SJSA1 (cell line): ENCODE data around the gene TPP1. TPM values are rescaled to one million over a fixed set of nuclear protein-coding genes. Genes with fewer than 3 reads are reported as not detected.

ENCODE experiments used
- DNase-seq, 2 experiments: peaks; one replicate each; pipeline ENCODE4 v3.0.0-alpha.2; 2015 to 2020; ENCODE audit warnings: low spot score in 2 of 2, low read depth in 1 of 2
- H3K27ac ChIP-seq: fragments of 250-450 bp; sonication (Bioruptor Pico); 2 replicates; pipeline ENCODE4 v1.5.1; 2020; ENCODE audit warnings: mild to moderate bottlenecking, moderate library complexity
- H3K27me3 ChIP-seq: fragments of 250-450 bp; sonication (Bioruptor Pico); replicated peaks from 2 replicates; pipeline ENCODE4 v1.5.1; 2020; ENCODE audit warnings: mild to moderate bottlenecking, moderate library complexity
- H3K36me3 ChIP-seq: fragments of 250-450 bp; sonication (Bioruptor Pico); 2 replicates; pipeline ENCODE4 v1.5.1; 2020; ENCODE audit warnings: mild to moderate bottlenecking
- H3K4me1 ChIP-seq: fragments of 250-450 bp; sonication (Bioruptor Pico); replicated peaks from 2 replicates; pipeline ENCODE4 v1.6.1; 2021; ENCODE audit warnings: mild to moderate bottlenecking
- H3K4me3 ChIP-seq: fragments of 250-450 bp; sonication (Bioruptor Pico); 2 replicates; pipeline ENCODE4 v1.5.1; 2020; ENCODE audit warnings: mild to moderate bottlenecking
- H3K9me3 ChIP-seq: fragments of 250-450 bp; sonication (Bioruptor Pico); replicated peaks from 2 replicates; pipeline ENCODE4 v1.5.1; 2020; ENCODE audit warnings: mild to moderate bottlenecking
- total RNA-seq: library from RNA; depleted of rRNA; stranded (reverse); fragments of >200 nt; shearing (Covaris generic); gene quantifications from 2 replicates; pipeline ENCODE4 v1.2.3, GENCODE V29; 2014

TPP1 gene
- total RNA-seq, 1 experiment from 2014 or later = 6.8 TPM

DNA sequence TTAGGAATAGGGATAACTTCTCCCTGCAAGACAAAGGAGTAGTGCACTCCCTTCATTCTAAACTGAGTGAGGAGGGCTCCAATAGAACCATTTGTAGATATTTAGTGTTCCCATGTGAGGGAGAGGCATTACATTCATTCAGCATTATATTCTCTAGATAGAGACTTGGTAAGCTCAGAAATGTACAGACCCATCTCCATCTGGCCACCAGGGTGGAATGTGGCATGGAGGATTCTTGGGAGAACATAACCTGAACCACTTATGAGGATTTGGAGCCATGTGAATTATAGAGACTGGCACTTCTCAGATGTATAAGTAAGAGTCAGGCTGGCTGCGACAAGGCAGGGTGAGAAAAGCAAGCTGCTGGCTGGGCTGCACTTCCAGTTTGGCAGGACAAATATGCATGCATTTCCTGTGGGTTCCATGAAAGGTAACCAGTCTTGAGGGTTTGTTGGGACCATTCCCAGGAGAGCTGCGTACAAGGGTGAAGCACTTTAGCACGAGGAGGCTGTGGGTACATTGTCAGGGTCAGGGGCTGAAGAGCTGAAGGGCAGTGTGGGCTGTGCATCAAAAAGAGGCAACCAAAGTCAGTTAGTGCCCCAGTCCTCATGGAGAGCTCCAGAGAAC is 25.0 kb downstream of the TPP1 start:
- no peak for DNase-seq
- H3K4me3 ChIP-seq = no peak overlapping the region
- H3K9me3 ChIP-seq = no peaks in the 10 kb centered on the region
- no peaks in the 10 kb centered on the region for H3K4me1 ChIP-seq
- peaks cover 11% of the 10 kb centered on the region for H3K36me3 ChIP-seq
- no peaks in the 10 kb centered on the region for H3K27me3 ChIP-seq
- H3K27ac ChIP-seq = no peak overlapping the region

DNA sequence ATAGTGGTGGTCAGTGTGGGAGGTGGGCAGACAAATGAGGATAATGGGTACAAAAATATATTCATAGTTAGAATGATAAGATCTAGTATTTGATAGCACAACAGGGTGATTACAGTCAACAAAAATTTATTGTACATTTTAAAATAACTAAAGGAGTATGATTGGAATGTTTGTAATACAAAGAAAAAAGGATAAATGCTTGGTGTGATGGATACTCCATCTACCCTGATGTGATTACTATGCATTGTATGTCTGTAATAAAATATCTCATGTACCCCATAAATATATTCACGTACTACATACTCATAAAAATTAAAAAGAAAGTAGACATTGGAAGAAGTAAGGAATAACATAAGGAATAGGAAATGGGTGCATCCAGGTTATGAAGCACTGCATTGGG is 31.2 kb downstream of the TPP1 start:
- Histone ChIP-seq H3K9me3 (no peaks in the 10 kb centered on the region), H3K36me3 (no peaks in the 10 kb centered on the region), H3K4me3 (no peak overlapping the region), H3K27ac (no peak overlapping the region), H3K4me1 (no peaks in the 10 kb centered on the region), H3K27me3 (no peaks in the 10 kb centered on the region)
- no peak for DNase-seq

DNA sequence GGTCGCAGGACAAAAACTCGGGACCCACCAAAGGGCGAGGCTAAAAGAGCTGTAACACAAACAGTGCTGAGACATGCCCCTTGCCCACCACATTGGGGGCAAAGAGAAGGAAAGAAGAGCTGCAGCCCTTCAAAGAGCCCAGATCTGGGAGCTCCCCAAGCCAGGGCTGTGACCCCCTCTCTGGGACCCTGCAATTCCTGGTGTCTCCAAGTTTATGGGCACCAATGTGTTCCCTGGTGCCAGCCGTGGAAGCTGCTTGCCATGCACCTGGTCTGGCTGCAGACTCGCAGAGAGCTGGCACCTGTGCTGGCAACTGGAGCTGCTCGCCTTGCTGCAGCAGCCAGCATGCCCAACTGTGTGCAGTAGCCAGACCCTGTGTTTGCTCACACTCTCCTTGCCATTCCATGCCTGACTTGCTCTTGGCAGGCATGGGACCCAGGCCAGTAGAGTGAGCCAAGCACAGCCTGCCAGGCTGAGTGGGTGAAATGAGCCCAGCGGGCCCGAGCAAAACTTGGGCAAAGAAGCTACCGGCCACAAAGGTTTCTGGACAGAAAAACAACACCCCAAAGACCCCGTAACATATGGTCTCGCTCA is 31.8 kb downstream of the TPP1 start:
- no peak overlapping the region for H3K4me3 ChIP-seq
- no peak for DNase-seq

DNA sequence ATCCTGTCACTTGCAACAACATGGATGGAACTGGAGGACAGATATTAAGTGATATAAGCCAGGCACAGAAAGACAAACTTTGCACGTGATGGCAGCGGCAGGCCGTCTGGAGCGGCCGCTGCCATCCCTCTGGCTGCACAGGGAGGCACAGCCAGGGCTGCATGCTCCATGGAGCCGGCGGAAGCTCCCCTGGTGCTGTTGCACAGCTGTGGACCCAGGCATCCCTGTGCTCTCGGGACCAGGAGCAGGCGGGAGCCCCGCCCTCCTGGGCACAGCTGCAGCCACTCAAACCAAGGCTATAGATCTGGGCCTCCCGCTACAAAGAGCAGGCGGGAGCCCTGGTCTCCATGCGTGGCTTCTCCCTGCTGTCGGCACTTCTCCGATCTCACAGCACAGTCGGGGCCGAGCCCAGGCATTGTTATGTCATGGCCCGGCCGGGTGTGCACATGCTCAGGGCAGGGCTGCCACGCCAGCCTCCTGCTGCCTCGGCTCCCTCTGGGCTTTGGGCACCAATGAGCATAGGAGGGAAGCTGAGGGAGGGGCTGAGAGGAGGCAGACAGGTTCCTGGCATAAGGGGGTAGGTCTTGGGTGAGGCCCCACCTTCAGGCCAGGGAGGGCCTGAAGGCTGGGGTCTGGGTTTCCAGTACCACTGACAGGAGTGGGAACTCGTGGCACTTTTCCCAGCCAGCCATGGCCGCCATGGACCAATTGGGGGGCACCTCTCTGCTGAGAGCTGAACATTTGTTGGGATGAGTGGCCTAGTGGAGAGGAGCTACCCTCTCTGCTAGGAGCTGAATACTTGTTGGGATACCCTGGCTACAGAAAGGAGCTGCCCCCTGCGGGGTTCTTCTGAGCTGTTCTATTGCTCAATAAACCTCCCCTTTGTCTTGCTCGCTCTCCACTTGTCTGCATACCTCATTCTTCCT is 32.5 kb downstream of the TPP1 start:
- Histone ChIP-seq H3K9me3 (no peaks in the 10 kb centered on the region), H3K4me1 (no peaks in the 10 kb centered on the region), H3K27ac (no peak overlapping the region), H3K4me3 (no peak overlapping the region), H3K27me3 (no peaks in the 10 kb centered on the region), H3K36me3 (no peaks in the 10 kb centered on the region)
- no peak for DNase-seq

More for the DNA sequence above, 31.8 kb downstream of the TPP1 start:
- H3K4me1 ChIP-seq = no peaks in the 10 kb centered on the region
- H3K27me3 ChIP-seq = no peaks in the 10 kb centered on the region
- no peak overlapping the region for H3K27ac ChIP-seq
- H3K36me3 ChIP-seq = no peaks in the 10 kb centered on the region
- H3K9me3 ChIP-seq = no peaks in the 10 kb centered on the region

DNA sequence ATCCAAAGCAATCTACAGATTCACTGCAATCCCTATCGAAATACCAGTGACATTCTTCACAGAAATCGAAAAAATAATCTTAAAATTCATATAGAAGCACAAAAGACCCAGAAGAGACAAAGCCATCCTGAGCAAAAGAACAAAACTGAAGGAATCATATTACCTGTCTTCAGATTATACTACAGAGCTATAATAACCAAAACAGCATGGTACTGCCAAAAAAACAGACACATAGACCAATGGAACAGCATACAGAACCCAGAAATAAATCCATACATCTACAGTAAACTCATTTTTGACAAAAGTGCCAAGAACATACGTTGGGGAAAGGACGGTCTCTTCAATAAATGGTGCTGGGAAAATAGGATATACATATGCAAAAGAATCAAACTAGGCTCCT is 34.7 kb downstream of the TPP1 start:
- DNase-seq = no peak
- Histone ChIP-seq H3K36me3 (no peaks in the 10 kb centered on the region), H3K4me1 (no peaks in the 10 kb centered on the region), H3K27me3 (no peaks in the 10 kb centered on the region), H3K9me3 (no peaks in the 10 kb centered on the region), H3K4me3 (no peak overlapping the region), H3K27ac (no peak overlapping the region)

DNA sequence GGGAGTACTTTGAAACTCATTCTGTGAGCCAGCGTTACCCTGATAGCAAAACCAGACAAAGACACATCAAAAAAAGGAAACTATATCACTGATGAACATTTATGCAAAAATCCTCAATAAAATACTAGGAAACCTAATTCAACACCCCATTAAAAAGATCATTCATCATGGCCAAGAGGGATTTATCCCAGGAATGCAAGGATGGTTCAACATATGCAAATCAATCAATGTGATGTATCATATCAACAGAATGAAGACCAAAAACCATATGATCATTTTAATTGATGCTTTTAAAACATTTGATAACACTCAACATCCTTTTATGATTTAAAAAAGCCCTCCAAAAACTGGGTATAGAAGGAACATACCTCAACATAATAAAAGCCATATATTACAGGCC is 35.6 kb downstream of the TPP1 start:
- no peaks in the 10 kb centered on the region for H3K4me1 ChIP-seq
- H3K27me3 ChIP-seq = no peaks in the 10 kb centered on the region
- H3K4me3 ChIP-seq = no peak overlapping the region
- H3K36me3 ChIP-seq = no peaks in the 10 kb centered on the region
- no peak for DNase-seq
- no peaks in the 10 kb centered on the region for H3K9me3 ChIP-seq
- no peak overlapping the region for H3K27ac ChIP-seq

DNA sequence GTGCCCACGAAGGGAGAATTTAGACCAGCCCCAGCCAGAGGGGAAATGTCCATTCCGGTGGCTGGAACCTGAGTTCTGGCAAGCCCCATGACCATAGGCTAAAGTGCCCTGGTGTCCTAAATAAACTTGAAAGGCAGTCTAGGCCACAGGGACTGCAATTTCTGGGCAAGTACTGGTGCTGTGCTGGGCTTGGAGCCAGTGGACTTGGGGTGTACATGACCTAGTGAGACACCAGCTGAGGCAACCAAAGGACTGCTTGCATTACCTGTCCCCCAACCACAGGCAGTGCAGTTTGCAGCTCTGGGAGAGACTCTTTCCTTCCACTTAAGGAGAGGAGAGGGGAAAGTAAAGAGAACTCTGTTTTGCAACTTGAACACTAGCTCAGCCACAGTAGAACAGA is 39.5 kb downstream of the TPP1 start:
- Histone ChIP-seq H3K36me3 (no peaks in the 10 kb centered on the region), H3K27ac (no peak overlapping the region), H3K4me3 (no peak overlapping the region), H3K9me3 (no peaks in the 10 kb centered on the region), H3K27me3 (no peaks in the 10 kb centered on the region), H3K4me1 (no peaks in the 10 kb centered on the region)
- DNase-seq = no peak

DNA sequence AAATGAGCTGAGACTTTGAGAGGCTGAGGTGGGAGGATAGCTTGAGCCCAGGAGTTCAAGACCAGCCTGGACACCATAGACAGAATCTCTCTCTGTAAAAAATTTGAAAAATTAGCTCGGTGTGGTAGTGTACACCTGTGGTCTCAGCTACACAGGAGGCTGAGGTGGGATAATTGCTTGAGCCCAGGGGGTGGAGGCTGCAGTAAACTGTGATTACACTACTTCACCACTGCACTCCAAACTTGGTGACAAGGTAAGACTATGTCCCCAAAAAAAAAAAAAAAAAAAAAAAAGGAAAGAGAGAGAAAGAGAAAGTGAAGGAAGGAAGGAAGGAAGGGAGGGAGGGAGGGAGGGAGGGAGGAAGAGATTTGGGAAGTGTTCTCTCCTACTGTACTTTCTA is 41.1 kb downstream of the TPP1 start:
- no peaks in the 10 kb centered on the region for H3K4me1 ChIP-seq
- H3K36me3 ChIP-seq = no peaks in the 10 kb centered on the region
- no peak overlapping the region for H3K27ac ChIP-seq
- no peaks in the 10 kb centered on the region for H3K27me3 ChIP-seq
- DNase-seq = no peak
- H3K9me3 ChIP-seq = no peaks in the 10 kb centered on the region
- H3K4me3 ChIP-seq = no peak overlapping the region

DNA sequence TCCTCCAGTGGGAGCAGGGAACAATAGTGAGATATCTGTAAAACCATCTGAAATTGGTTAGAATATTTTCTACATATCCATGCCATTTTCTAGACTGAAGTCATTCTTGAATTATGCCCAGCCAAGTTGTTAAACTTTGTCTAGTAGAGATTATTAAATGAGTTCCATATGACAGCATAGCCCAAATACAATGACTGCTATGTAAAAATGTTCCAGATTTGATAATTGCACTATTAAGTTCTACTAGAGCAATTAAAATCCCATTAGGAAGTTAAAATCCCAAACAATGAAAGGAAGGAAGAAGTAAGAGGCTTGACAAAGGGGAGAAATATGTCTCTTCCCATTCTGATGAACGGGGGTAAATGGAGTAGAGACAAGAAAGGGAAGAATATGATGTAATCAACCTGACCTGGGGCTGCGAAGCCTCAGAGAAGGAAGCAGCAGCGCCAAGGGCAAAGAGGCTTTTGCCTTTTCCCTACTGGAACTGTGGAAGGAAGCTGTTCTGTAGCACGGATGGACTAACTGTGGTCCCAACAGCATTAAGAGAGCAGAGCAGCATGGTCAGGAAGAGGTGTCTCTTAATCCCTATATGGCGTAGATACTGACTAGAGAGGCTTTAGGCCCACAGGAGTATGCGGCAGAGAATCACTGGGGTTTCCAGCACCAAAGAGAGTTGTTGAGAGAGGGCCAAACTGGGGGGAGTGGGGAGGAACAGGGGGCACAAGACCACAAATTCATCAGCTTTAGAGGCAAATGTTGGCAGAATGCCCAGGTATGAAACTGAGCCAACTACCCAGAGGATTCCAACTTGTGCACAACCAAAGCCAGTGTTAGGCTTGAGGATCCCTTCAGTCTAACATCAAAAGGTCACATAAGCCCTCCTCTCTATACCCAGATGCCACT is 42.5 kb downstream of the TPP1 start:
- Histone ChIP-seq H3K9me3 (no peaks in the 10 kb centered on the region), H3K27me3 (no peaks in the 10 kb centered on the region), H3K27ac (no peak overlapping the region), H3K36me3 (no peaks in the 10 kb centered on the region), H3K4me3 (no peak overlapping the region), H3K4me1 (no peaks in the 10 kb centered on the region)
- DNase-seq = no peak

DNA sequence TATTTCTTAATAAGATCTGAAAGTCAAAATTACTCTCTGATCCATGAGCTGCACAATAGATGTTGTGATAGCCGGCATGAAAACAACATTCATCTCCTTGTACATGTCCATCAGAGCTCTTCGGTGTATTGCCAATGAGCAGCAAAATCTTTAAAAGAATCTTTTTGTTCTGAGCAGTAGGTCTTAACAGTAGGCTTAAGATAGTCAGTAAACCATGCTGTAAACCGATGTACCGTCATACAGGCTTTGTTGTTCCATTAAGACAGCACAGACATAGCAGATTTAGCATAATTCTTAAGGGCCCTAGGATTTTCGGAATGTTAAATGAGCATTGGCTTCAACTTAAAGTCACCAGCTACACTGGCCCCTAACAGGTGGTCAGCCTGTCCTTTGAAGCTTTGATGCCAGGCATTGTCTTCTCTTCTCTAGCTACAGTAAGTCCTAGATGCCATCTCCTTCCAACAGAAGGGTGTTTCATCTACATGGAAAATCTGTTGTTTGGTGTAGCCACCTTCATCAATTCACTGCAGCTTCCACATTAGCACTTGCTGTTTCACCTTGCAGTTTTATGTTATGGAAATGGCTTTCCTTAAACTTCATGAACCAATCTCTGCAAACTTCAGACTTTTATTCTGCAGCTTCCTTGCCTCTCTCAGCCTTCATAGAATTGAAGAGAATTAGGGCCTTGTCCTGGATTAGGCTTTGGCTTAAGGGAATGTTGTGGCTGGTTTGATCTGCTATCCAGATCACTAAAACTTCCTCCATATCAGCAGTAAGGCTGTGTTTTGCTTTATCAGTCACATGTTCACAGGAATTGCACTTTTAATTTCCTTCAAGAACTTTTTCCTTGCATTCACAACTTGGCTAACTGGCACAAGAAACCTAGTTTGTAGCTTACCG is 44.2 kb downstream of the TPP1 start:
- Histone ChIP-seq H3K36me3 (no peaks in the 10 kb centered on the region), H3K9me3 (no peaks in the 10 kb centered on the region), H3K4me1 (no peaks in the 10 kb centered on the region), H3K27ac (no peak overlapping the region), H3K4me3 (no peak overlapping the region), H3K27me3 (no peaks in the 10 kb centered on the region)
- no peak for DNase-seq

DNA sequence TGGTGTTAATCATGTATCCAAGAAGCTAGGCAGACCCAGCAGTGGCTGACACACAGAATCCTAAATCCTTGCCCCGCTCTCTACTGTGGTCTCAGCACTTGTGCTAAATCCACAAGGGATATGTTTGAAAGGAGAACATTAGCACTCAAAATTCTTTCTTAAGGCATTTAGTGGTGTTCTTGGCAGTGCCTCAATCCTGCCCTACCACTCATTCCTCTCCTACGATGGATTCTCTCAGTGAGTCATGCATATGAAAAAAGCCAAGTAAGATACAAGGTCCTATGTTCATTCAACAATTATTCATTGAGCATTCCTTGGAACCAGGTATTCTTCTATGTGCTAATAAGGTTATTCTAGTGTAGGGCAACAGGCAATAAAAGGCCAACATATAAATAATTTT is 47.0 kb downstream of the TPP1 start:
- Histone ChIP-seq H3K36me3 (no peaks in the 10 kb centered on the region), H3K27ac (no peak overlapping the region), H3K4me3 (no peak overlapping the region)

DNA sequence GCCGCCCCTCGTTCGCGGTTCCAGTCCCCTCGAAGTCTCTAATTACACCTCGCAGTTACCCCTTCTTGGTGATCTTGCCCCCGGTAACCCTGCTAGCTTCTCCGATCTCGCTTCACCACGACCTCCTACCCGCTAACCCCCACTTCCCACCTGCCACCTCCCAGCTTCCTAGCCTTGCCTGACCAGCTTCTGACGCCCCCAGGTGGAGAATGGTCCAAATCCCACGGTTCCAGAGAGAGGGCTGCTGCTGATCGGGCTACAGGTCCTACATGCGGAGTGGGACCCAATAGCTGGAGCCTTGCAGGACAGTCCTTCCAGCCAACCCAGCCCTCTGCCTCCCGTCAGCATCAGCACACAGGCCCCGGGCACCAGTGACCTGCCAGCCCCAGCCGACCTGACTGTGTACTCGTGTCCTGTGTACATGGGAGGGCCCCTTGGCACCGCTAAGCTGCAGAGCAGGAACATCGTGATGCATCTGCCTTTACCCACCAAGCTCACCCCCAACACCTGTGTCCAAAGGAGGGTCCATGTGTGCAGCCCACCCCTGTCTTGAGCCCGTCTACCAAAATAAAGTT is 47.7 kb downstream of the TPP1 start:
- Histone ChIP-seq H3K36me3 (no peaks in the 10 kb centered on the region), H3K27ac (no peak overlapping the region)
- DNase-seq = no peak

More for the DNA sequence above, 47.0 kb downstream of the TPP1 start:
- no peaks in the 10 kb centered on the region for H3K9me3 ChIP-seq
- DNase-seq = no peak
- no peaks in the 10 kb centered on the region for H3K27me3 ChIP-seq
- no peaks in the 10 kb centered on the region for H3K4me1 ChIP-seq

More for the DNA sequence above, 47.7 kb downstream of the TPP1 start:
- no peaks in the 10 kb centered on the region for H3K27me3 ChIP-seq
- no peaks in the 10 kb centered on the region for H3K9me3 ChIP-seq
- H3K4me1 ChIP-seq = no peaks in the 10 kb centered on the region
- H3K4me3 ChIP-seq = no peak overlapping the region
